MCF 10A (cell line): ENCODE results near the gene RABGGTA. TPM values are rescaled to one million over a fixed set of nuclear protein-coding genes. Genes with fewer than 3 reads are reported as not detected.
A peak's percentile ranks its signal among the peaks of the same experiment; 100 is the strongest.

ENCODE experiments used
- BruUV-seq: library from RNA; stranded (reverse); fragments of 400-500 nt; replicated peaks from 2 replicates; lab custom pipeline; 2021; lab: Mats Ljungman, UMichigan
- CTCF ChIA-PET: fragments of 300-600 bp; sonication (Branson Sonifier 250); formaldehyde crosslinking; extraction: SDS; loops from one replicate; lab custom pipeline; 2021; ENCODE audit warnings: antibody characterized with exemption, inconsistent platforms; lab: Yijun Ruan, JAX
- POLR2A ChIA-PET: fragments of 300-600, 350-650 bp; sonication (Branson Sonifier 250); formaldehyde crosslinking; extraction: SDS; loops from one replicate; lab custom pipeline; 2020; ENCODE audit warnings: antibody characterized with exemption, inconsistent platforms; lab: Yijun Ruan, JAX
- DNase-seq: peaks from one replicate; pipeline ENCODE4 v3.0.0-alpha.2; 2018; ENCODE audit not compliant: unreplicated experiment
- H3K27ac Mint-ChIP-seq: one replicate; pipeline ENCODE4 v1.8.0; 2022; ENCODE audit warnings: mild to moderate bottlenecking, low read depth, mixed read lengths; ENCODE audit not compliant: unreplicated experiment
- H3K27me3 Mint-ChIP-seq: one replicate; pipeline ENCODE4 v1.8.0; 2022; ENCODE audit warnings: mixed read lengths; ENCODE audit not compliant: insufficient read depth, unreplicated experiment
- H3K36me3 Mint-ChIP-seq: one replicate; pipeline ENCODE4 v1.8.0; 2022; ENCODE audit warnings: mild to moderate bottlenecking, moderate library complexity, mixed read lengths; ENCODE audit not compliant: insufficient read depth, unreplicated experiment
- H3K4me1 Mint-ChIP-seq: one replicate; pipeline ENCODE4 v1.8.0; 2022; ENCODE audit warnings: mixed read lengths; ENCODE audit not compliant: insufficient read depth, unreplicated experiment
- H3K4me3 Mint-ChIP-seq: one replicate; pipeline ENCODE4 v1.8.0; 2022; ENCODE audit warnings: mild to moderate bottlenecking, moderate library complexity, mixed read lengths; ENCODE audit not compliant: unreplicated experiment
- H3K9me3 Mint-ChIP-seq: one replicate; pipeline ENCODE4 v1.8.0; 2022; ENCODE audit warnings: mixed read lengths; ENCODE audit not compliant: unreplicated experiment
- intact Hi-C: fragments of 100-400 bp; cut with micrococcal nuclease; formaldehyde crosslinking; loops from 2 replicates; pipeline ENCODE4 v1.14.1; 2022
- total RNA-seq: library from RNA; stranded (reverse); gene quantifications from 2 replicates; pipeline ENCODE4 v1.2.3, GENCODE V29; 2022
- TF ChIP-seq, protein P1 (sequence below): fragments of 200-600 bp; IDR thresholded peaks from one replicate; pipeline ENCODE4 v1.8.0; 2022; ENCODE audit warnings: antibody characterized with exemption, mild to moderate bottlenecking; ENCODE audit not compliant: unreplicated experiment

Gene RABGGTA
- total RNA-seq, 1 experiment from 2014 or later, result 75.0 TPM

DNA sequence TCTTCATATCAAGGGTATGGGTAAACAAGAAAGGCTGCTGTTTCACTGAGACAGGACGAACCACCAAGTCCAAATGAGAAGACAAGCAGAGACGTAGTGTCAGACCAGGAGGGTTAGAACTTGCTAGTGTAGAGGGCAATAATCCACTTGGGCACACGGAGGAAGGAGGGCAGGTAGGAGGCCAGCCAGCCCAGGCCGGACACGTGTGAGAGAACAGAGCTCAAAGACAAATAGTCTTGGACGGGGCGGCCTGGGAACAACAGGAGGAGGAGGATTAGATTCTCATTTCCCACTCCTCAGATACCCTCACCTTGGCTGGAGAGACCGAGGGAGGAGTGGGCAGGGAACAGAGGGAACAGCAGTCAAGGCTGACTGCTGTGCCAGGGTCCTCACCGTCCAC, 19.3 kb upstream of the RABGGTA start:
- H3K36me3 Mint-ChIP-seq, result peaks cover 52% of the 10 kb centered on the region
- intact Hi-C loops, result no loop called here
- H3K27me3 Mint-ChIP-seq, result no peaks in the 10 kb centered on the region
- no peak for DNase-seq
- no peaks in the 10 kb centered on the region for H3K9me3 Mint-ChIP-seq
- H3K4me1 Mint-ChIP-seq, result peaks cover 13% of the 10 kb centered on the region
- no TSS peak for BruUV-seq
- ChIA-PET POLR2A (interaction anchor here (0.9 to 4.5 kb wide), 7 partner anchors 9 to 56 kb away, joined by 3 to 33 read pairs (median 5); partner anchors contain the start of genes LTB4R2 and TINF2), CTCF (interaction anchor here (0.7 to 5.5 kb wide), 10 partner anchors 7 to 194 kb away, joined by 3 to 39 read pairs (median 7); partner anchors contain the start of genes CIDEB, LTB4R2 and TINF2)
- no peak overlapping the region for H3K4me3 Mint-ChIP-seq
- TF ChIP-seq, protein P1, sequence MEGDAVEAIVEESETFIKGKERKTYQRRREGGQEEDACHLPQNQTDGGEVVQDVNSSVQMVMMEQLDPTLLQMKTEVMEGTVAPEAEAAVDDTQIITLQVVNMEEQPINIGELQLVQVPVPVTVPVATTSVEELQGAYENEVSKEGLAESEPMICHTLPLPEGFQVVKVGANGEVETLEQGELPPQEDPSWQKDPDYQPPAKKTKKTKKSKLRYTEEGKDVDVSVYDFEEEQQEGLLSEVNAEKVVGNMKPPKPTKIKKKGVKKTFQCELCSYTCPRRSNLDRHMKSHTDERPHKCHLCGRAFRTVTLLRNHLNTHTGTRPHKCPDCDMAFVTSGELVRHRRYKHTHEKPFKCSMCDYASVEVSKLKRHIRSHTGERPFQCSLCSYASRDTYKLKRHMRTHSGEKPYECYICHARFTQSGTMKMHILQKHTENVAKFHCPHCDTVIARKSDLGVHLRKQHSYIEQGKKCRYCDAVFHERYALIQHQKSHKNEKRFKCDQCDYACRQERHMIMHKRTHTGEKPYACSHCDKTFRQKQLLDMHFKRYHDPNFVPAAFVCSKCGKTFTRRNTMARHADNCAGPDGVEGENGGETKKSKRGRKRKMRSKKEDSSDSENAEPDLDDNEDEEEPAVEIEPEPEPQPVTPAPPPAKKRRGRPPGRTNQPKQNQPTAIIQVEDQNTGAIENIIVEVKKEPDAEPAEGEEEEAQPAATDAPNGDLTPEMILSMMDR, result no peak
- H3K27ac Mint-ChIP-seq, result peak overlapping the region; percentile 73

DNA sequence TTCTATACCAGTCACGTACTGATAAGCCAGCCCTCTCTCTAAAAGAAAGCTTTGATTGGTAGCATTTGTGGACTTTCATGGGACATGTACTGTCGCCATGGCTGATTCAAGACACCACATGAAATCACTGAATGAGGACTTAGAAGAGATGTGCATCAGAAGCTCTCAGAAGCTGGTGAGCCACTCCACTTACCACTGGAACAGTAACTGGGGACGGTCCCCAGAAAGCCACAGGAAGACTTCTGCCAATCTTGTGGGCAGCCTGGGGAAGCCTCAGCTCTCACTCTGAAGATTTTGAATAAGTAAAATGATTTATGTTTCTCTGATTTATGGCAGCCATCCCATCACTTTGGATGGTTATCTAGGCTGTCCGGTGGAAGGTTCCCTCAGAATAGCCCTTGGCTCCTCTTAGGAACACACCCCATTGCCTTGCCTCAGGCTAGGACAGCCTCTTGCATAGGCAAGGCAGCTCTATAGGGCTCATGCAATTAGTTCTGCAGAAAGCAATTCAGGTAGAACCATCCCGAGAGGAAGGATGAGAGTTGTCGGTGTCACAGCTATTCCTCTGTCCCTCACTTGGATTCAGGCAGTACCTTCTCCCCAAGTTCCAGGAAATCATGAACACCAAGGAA, 18.4 kb upstream of the RABGGTA start:
- Mint-ChIP-seq H3K4me1 (peaks cover 13% of the 10 kb centered on the region), H3K9me3 (no peaks in the 10 kb centered on the region), H3K4me3 (no peak overlapping the region), H3K36me3 (peaks cover 42% of the 10 kb centered on the region), H3K27me3 (no peaks in the 10 kb centered on the region), H3K27ac (peak overlapping the region; percentile 73)
- intact Hi-C loops, result no loop called here
- TF ChIP-seq, protein P1, result no peak
- ChIA-PET POLR2A (interaction anchor here (0.6 to 4.5 kb wide), 10 partner anchors 8 to 1190 kb away, joined by 3 to 33 read pairs (median 4); partner anchors contain the start of genes DHRS1, LTB4R2, NOP9 and TINF2), CTCF (interaction anchor here (0.9 to 5.5 kb wide), 8 partner anchors 8 to 141 kb away, joined by 3 to 39 read pairs (median 8); partner anchors contain the start of genes CIDEB, LTB4R2 and TINF2)
- no peak for DNase-seq
- no TSS peak for BruUV-seq

DNA sequence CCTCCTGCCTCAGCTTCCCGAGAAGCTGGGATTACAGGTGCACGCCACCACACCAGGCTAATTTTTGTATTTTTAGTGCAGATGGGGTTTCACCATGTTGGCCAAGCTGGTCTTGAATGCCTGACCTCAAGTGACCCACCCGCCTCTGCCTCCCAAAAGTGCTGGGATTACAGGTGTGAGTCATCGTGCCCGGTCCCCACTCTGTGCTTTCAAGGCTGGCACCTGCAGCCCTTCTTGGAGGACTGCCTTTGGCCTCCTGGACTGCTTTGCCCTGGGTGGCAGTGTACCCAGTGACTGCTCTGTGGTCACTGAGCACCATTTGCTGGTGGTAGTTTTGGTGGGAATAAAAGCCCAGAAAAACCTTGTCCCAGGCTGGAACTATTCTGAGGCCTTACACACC, 15.6 kb upstream of the RABGGTA start:
- Mint-ChIP-seq H3K27me3 (no peaks in the 10 kb centered on the region), H3K4me3 (no peak overlapping the region), H3K4me1 (peaks cover 13% of the 10 kb centered on the region), H3K9me3 (no peaks in the 10 kb centered on the region), H3K27ac (no peak overlapping the region), H3K36me3 (peaks cover 16% of the 10 kb centered on the region)
- BruUV-seq, result no TSS peak
- intact Hi-C loops, result no loop called here
- POLR2A ChIA-PET, result interaction anchor here (3.9 to 9.2 kb wide), 2 partner anchors 12 to 15 kb away, joined by 13 to 115 read pairs; partner anchors contain the start of genes DHRS1, NOP9 and RABGGTA
- DNase-seq, result no peak
- CTCF ChIA-PET, result interaction anchor here (0.7 to 4.1 kb wide), 4 partner anchors 10 to 46 kb away, joined by 3 to 19 read pairs (median 10); partner anchors contain the start of genes LTB4R2 and TINF2
- TF ChIP-seq, protein P1, result no peak

DNA sequence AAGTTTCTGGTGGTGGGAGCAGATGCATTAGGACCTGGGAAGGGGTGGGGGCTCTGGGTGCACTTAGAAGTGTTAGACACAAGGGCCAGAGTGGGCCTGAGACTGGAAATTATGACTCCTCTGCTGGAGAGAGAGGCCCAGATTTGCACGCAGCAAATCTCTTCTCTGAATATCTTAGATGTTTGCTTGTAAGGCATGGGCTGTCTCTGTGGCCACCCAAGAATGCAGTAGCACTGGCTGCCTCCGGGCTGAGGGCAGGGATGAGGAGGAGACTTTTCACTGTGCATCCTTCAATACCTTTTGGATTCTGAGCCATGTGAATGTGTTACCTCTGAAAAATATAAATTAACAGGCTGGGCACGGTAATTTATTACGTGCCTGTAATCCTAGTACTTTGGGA, 14.0 kb upstream of the RABGGTA start:
- ChIA-PET POLR2A (interaction anchor here (1.6 to 9.2 kb wide), 3 partner anchors 12 to 14 kb away, joined by 6 to 115 read pairs (median 13); partner anchors contain the start of genes DHRS1, NOP9 and RABGGTA), CTCF (interaction anchor here (1.5 to 7.7 kb wide), 5 partner anchors 11 to 43 kb away, joined by 3 to 131 read pairs (median 19); partner anchors contain the start of genes CIDEB, DHRS1, NOP9 and TINF2)
- Mint-ChIP-seq H3K4me1 (peaks cover 24% of the 10 kb centered on the region), H3K9me3 (no peaks in the 10 kb centered on the region), H3K36me3 (peaks cover 4% of the 10 kb centered on the region), H3K4me3 (no peak overlapping the region), H3K27me3 (no peaks in the 10 kb centered on the region), H3K27ac (no peak overlapping the region)
- no TSS peak for BruUV-seq
- intact Hi-C loops, result no loop called here
- TF ChIP-seq, protein P1, result no peak
- no peak for DNase-seq
